ENCODE measurements around the gene OR2AT4. TPM values are rescaled to one million over a fixed set of nuclear protein-coding genes. Genes with fewer than 3 reads are reported as not detected.

OR2AT4 gene
- total and polyA plus RNA-seq, 2 experiments from 2014 or later: not detected

GRCh38 chr11:75090671-75091177 lies 6.0 kb downstream of the OR2AT4 start:
- TF ChIP-seq, protein P1, sequence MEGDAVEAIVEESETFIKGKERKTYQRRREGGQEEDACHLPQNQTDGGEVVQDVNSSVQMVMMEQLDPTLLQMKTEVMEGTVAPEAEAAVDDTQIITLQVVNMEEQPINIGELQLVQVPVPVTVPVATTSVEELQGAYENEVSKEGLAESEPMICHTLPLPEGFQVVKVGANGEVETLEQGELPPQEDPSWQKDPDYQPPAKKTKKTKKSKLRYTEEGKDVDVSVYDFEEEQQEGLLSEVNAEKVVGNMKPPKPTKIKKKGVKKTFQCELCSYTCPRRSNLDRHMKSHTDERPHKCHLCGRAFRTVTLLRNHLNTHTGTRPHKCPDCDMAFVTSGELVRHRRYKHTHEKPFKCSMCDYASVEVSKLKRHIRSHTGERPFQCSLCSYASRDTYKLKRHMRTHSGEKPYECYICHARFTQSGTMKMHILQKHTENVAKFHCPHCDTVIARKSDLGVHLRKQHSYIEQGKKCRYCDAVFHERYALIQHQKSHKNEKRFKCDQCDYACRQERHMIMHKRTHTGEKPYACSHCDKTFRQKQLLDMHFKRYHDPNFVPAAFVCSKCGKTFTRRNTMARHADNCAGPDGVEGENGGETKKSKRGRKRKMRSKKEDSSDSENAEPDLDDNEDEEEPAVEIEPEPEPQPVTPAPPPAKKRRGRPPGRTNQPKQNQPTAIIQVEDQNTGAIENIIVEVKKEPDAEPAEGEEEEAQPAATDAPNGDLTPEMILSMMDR (IDR thresholded peaks at IDR 0.05; ENCODE audit: low read depth, low read length): no peak

DNA sequence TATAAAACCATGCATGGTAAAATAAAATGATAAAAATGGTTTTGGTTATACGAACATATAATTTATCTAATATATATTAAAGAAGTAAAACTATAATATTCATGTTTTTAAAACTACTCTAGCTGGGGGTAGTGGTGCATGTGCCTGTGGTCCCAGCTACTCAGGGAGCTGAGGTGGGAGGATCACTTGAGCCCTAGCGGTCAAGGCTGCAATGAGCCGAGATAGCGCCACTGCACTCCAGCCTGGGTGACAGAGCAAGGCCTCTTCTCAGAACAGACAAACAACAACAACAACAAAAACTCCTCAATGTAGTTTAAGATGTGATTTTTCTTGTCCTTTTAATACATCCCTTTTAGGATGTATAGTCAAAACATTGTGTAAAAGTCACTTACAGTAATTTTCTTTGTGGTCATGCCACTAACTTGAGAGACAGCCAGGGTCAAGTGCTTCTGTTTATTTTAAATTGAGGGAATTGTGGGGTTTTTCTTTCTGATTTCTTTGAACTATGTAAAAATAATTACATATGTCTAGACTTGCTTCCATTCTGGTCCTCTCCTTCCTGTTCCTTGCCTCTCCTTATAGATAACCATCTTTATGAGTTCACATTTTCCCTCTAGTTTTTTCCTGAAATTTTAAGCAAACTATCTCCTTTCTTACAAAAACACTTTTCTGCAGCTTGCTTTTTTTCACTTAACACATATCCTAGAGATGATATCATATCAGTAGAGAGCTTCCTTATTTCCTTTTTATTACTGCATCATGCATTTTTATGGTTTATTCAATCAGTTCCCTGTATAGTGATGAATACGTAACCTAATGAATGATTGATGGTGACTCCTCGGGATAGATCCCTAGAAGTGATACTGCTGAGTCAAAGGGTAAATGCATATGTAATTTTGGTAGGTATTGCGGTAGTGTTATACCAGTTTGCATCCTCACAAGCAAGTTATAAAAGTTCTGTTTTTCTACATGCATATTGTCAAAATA lies 9.1 kb downstream of the OR2AT4 start:
- Histone ChIP-seq H3K4me1 (ENCODE audit: low read depth) (no peaks in the 10 kb centered on the region), H3K27me3 (peaks cover 5% of the 10 kb centered on the region), H3K36me3 (no peaks in the 10 kb centered on the region), H3K4me3 (no peak overlapping the region), H3K9me3 (ENCODE audit: low read depth) (no peaks in the 10 kb centered on the region), H3K27ac (no peak overlapping the region)
- TF ChIP-seq, protein P1 (IDR thresholded peaks at IDR 0.05; ENCODE audit: low read depth, low read length): no peak
- no peak for DNase-seq (ENCODE audit: low read depth in 1 of 2, low spot score in 1 of 2)

More at GRCh38 chr11:75090671-75091177, 6.0 kb downstream of the OR2AT4 start:
- H3K27me3 ChIP-seq: peaks cover under 1% of the 10 kb centered on the region
- no peaks in the 10 kb centered on the region for H3K4me1 ChIP-seq (ENCODE audit: low read depth)
- no peaks in the 10 kb centered on the region for H3K36me3 ChIP-seq
- H3K4me3 ChIP-seq: no peak overlapping the region
- H3K27ac ChIP-seq: no peak overlapping the region
- no peaks in the 10 kb centered on the region for H3K9me3 ChIP-seq (ENCODE audit: low read depth)
- DNase-seq (ENCODE audit: low read depth in 1 of 2, low spot score in 1 of 2): no peak

- Histone ChIP-seq H3K4me1 (ENCODE audit: low read depth) (no peaks in the 10 kb centered on the region), H3K27ac (no peak overlapping the region), H3K4me3 (no peak overlapping the region), H3K36me3 (no peaks in the 10 kb centered on the region), H3K27me3 (peaks cover 5% of the 10 kb centered on the region), H3K9me3 (ENCODE audit: low read depth) (no peaks in the 10 kb centered on the region)
- DNase-seq (ENCODE audit: low read depth in 1 of 2, low spot score in 1 of 2): no peak
- TF ChIP-seq, protein P1 (IDR thresholded peaks at IDR 0.05; ENCODE audit: low read depth, low read length): no peak
These were observed 11.8 kb downstream of the OR2AT4 start for GRCh38 chr11:75084883-75085282.

- Histone ChIP-seq H3K9me3 (ENCODE audit: low read depth) (no peaks in the 10 kb centered on the region), H3K27me3 (peaks cover 5% of the 10 kb centered on the region), H3K4me3 (no peak overlapping the region), H3K4me1 (ENCODE audit: low read depth) (no peaks in the 10 kb centered on the region), H3K36me3 (no peaks in the 10 kb centered on the region), H3K27ac (no peak overlapping the region)
- TF ChIP-seq, protein P1 (IDR thresholded peaks at IDR 0.05; ENCODE audit: low read depth, low read length): no peak
- DNase-seq (ENCODE audit: low read depth in 1 of 2, low spot score in 1 of 2): no peak
These were observed 13.5 kb downstream of the OR2AT4 start for GRCh38 chr11:75083217-75083605.

- H3K4me1 ChIP-seq (ENCODE audit: low read depth): no peaks in the 10 kb centered on the region
- H3K4me3 ChIP-seq: no peak overlapping the region
- H3K36me3 ChIP-seq: no peaks in the 10 kb centered on the region
- TF ChIP-seq, protein P1 (IDR thresholded peaks at IDR 0.05; ENCODE audit: low read depth, low read length): no peak
- DNase-seq (ENCODE audit: low read depth in 1 of 2, low spot score in 1 of 2): no peak
- peaks cover 5% of the 10 kb centered on the region for H3K27me3 ChIP-seq
- no peaks in the 10 kb centered on the region for H3K9me3 ChIP-seq (ENCODE audit: low read depth)
- H3K27ac ChIP-seq: no peak overlapping the region
These were observed 14.0 kb downstream of the OR2AT4 start for GRCh38 chr11:75082601-75083216.
